ENCODE measurements around the gene ADCY2.

Gene ADCY2

GRCh38 chr5:7518947-7519560 is 123.1 kb downstream of the ADCY2 start:
- DNase-seq, result no peak

- no peak for DNase-seq
Observed at GRCh38 chr5:7519564-7519963, 123.6 kb downstream of the ADCY2 start.

GRCh38 chr5:7529880-7530279 is 133.9 kb downstream of the ADCY2 start:
- DNase-seq, result no peak

GRCh38 chr5:7533941-7534340 is 138.0 kb downstream of the ADCY2 start:
- no peak for DNase-seq

- DNase-seq, result no peak
Observed at GRCh38 chr5:7534505-7534904, 138.6 kb downstream of the ADCY2 start.

- DNase-seq, result no peak
Observed at GRCh38 chr5:7537573-7537972, 141.6 kb downstream of the ADCY2 start.

GRCh38 chr5:7539571-7539970 is 143.6 kb downstream of the ADCY2 start:
- no peak for DNase-seq

- DNase-seq, result no peak
Observed at GRCh38 chr5:7540736-7541485, 145.0 kb downstream of the ADCY2 start.

GRCh38 chr5:7541898-7542297 is 146.0 kb downstream of the ADCY2 start:
- no peak for DNase-seq

GRCh38 chr5:7546555-7546954 is 150.6 kb downstream of the ADCY2 start:
- no peak for DNase-seq

GRCh38 chr5:7548596-7548995 is 152.7 kb downstream of the ADCY2 start:
- DNase-seq, result no peak

- no peak for DNase-seq
Observed at GRCh38 chr5:7565559-7565958, 169.6 kb downstream of the ADCY2 start.

- DNase-seq, result no peak
Observed at GRCh38 chr5:7576023-7576715, 180.2 kb downstream of the ADCY2 start.

GRCh38 chr5:7577381-7577780 is 181.4 kb downstream of the ADCY2 start:
- no peak for DNase-seq

- DNase-seq, result no peak
Observed at GRCh38 chr5:7578071-7578470, 182.1 kb downstream of the ADCY2 start.

- DNase-seq, result no peak
Observed at GRCh38 chr5:7584749-7585148, 188.8 kb downstream of the ADCY2 start.

- no peak for DNase-seq
Observed at GRCh38 chr5:7585807-7586206, 189.9 kb downstream of the ADCY2 start.

GRCh38 chr5:7586480-7586879 is 190.5 kb downstream of the ADCY2 start:
- no peak for DNase-seq

- no peak for DNase-seq
Observed at GRCh38 chr5:7589800-7590199, 193.9 kb downstream of the ADCY2 start.

- no peak for DNase-seq
Observed at GRCh38 chr5:7592910-7593309, 197.0 kb downstream of the ADCY2 start.

- no peak for DNase-seq
Observed at GRCh38 chr5:7597059-7597642, 201.2 kb downstream of the ADCY2 start.

GRCh38 chr5:7606840-7607465 is 211.0 kb downstream of the ADCY2 start:
- DNase-seq, result no peak

GRCh38 chr5:7608772-7609171 is 212.8 kb downstream of the ADCY2 start:
- no peak for DNase-seq
